MM.1S (cell line): Measurements from ENCODE around the gene TGFBR2.

Experiments
- DNase-seq: peaks from one replicate; pipeline ENCODE4 v3.0.0-alpha.2; 2015
- H2AFZ ChIP-seq: fragments of 300-600 bp; sonication (generic); 2 replicates; pipeline ENCODE4 v1.6.0; 2016; ENCODE audit warnings: antibody characterized with exemption, low read length
- H3F3A ChIP-seq: fragments of 300-600 bp; sonication (generic); 2 replicates; pipeline ENCODE4 v1.6.1; 2016; ENCODE audit warnings: mild to moderate bottlenecking, antibody characterized with exemption, low read length, moderate library complexity, mixed read lengths; ENCODE audit not compliant: insufficient read depth
- H3K27ac ChIP-seq: fragments of 300-600 bp; sonication (generic); 2 replicates; pipeline ENCODE4 v1.5.1; 2016; ENCODE audit warnings: mild to moderate bottlenecking, low read length
- H3K27me3 ChIP-seq: fragments of 300-600 bp; sonication (generic); replicated peaks from 2 replicates; pipeline ENCODE4 v1.6.0; 2016; ENCODE audit warnings: low read length; ENCODE audit not compliant: insufficient read depth
- H3K36me3 ChIP-seq: fragments of 300-600 bp; sonication (generic); replicated peaks from 2 replicates; pipeline ENCODE4 v1.6.1; 2016; ENCODE audit warnings: mild to moderate bottlenecking, low read length, mixed read lengths; ENCODE audit not compliant: insufficient read depth
- H3K4me1 ChIP-seq: fragments of 300-600 bp; sonication (generic); 2 replicates; pipeline ENCODE4 v1.6.1; 2016; ENCODE audit warnings: low read length, mixed read lengths
- H3K4me2 ChIP-seq: fragments of 300-600 bp; sonication (generic); 2 replicates; pipeline ENCODE4 v1.6.0; 2016; ENCODE audit warnings: low read depth, low read length
- H3K4me3 ChIP-seq: fragments of 300-600 bp; sonication (generic); 2 replicates; pipeline ENCODE4 v1.5.1; 2016; ENCODE audit warnings: low read length, mixed read lengths
- H3K79me2 ChIP-seq: fragments of 300-600 bp; sonication (generic); 2 replicates; pipeline ENCODE4 v1.6.1; 2016; ENCODE audit warnings: mixed run types, low read length, mixed read lengths
- H3K9ac ChIP-seq: fragments of 300-600 bp; sonication (generic); 2 replicates; pipeline ENCODE4 v1.6.1; 2016; ENCODE audit warnings: low read length, mixed read lengths
- H3K9me2 ChIP-seq: fragments of 300-600 bp; sonication (generic); replicated peaks from 2 replicates; pipeline ENCODE4 v1.6.1; 2016; ENCODE audit warnings: mild to moderate bottlenecking, low read length, mixed read lengths; ENCODE audit not compliant: insufficient read depth
- H3K9me3 ChIP-seq: fragments of 300-600 bp; sonication (generic); replicated peaks from 2 replicates; pipeline ENCODE4 v1.6.1; 2016; ENCODE audit warnings: mild to moderate bottlenecking, low read length, mixed read lengths; ENCODE audit not compliant: insufficient read depth
- H4K20me1 ChIP-seq: fragments of 300-600 bp; sonication (generic); 2 replicates; pipeline ENCODE4 v1.6.1; 2016; ENCODE audit warnings: mild to moderate bottlenecking, low read length, moderate library complexity, mixed read lengths; ENCODE audit not compliant: insufficient read depth
- EZH2 ChIP-seq: fragments of 300-600 bp; sonication (generic); optimal IDR thresholded peaks from 2 replicates; pipeline ENCODE3; 2017; ENCODE audit warnings: low read depth, mild to moderate bottlenecking, antibody characterized with exemption, low read length, mixed read lengths
- EZH2phosphoT487 ChIP-seq: fragments of 300-600 bp; sonication (generic); IDR thresholded peaks from 2 replicates; pipeline ENCODE4 v1.6.1; 2018; ENCODE audit warnings: antibody characterized with exemption, low read length
- TF ChIP-seq, protein P1 (sequence below): fragments of 300-600 bp; sonication (generic); IDR thresholded peaks from 2 replicates; pipeline ENCODE4 v1.5.1; 2016; ENCODE audit warnings: antibody characterized with exemption, low read length, mixed read lengths

The TGFBR2 gene

DNA sequence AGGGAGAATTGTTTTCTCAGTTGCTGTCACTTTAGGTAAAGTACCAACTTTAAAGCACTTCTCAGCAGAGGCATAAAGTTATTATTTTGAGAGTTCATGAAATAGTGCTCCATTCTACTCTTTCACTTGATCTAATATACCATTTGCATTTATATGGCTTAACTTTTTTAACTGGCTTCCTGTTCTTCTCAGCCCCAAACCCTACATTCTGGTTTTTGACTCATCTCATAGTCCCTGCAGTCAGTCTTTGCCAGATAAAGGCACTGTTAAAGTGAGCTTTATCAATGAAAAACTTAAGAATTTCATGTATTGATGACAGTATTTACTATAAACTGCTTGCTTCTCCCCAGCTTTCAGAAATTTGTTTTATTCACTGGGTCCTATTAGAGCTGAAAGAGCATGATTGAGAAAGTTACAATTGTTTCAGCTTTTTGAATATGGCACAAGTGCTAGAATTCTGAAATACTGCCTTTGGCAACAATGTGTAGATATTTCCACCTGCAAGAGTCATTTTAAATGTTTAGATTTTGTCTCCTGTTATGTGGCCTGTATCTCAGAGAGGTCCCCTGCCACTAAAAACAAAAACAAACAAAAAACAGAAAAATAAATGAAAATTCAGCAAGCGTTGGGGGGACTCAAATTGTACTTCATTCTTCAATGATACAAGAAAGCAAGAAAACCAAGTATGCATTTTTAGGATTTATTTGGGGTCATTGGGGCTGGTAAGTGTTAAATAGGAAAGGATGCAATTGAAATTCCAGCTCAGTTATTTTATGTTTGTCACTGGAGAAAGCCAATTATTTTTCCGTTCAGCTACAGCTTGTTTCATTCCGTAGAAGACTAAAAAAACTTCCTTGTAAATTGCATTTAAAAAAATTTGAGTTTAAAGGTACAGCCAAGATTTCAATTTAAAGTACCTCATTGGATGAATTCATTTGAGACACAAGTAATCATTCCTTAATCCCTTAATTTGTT lies 28.6 kb downstream of the TGFBR2 start:
- H4K20me1 ChIP-seq, result no peaks in the 10 kb centered on the region
- H3K9me3 ChIP-seq, result no peaks in the 10 kb centered on the region
- H3K4me2 ChIP-seq, result no peak overlapping the region
- TF ChIP-seq, protein P1, sequence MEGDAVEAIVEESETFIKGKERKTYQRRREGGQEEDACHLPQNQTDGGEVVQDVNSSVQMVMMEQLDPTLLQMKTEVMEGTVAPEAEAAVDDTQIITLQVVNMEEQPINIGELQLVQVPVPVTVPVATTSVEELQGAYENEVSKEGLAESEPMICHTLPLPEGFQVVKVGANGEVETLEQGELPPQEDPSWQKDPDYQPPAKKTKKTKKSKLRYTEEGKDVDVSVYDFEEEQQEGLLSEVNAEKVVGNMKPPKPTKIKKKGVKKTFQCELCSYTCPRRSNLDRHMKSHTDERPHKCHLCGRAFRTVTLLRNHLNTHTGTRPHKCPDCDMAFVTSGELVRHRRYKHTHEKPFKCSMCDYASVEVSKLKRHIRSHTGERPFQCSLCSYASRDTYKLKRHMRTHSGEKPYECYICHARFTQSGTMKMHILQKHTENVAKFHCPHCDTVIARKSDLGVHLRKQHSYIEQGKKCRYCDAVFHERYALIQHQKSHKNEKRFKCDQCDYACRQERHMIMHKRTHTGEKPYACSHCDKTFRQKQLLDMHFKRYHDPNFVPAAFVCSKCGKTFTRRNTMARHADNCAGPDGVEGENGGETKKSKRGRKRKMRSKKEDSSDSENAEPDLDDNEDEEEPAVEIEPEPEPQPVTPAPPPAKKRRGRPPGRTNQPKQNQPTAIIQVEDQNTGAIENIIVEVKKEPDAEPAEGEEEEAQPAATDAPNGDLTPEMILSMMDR, result no peak
- no peak for TF ChIP-seq EZH2phosphoT487
- no peak for TF ChIP-seq EZH2
- H3K4me1 ChIP-seq, result peaks cover 32% of the 10 kb centered on the region
- 0 out of 2 replicates have a peak, but pooled peaks cover 4% of the 10 kb centered on the region for H3F3A ChIP-seq
- H3K27ac ChIP-seq, result no peak overlapping the region
- no peaks in the 10 kb centered on the region for H3K9me2 ChIP-seq
- peaks cover 84% of the 10 kb centered on the region for H3K79me2 ChIP-seq
- H2AFZ ChIP-seq, result no peak overlapping the region
- no peaks in the 10 kb centered on the region for H3K36me3 ChIP-seq
- H3K27me3 ChIP-seq, result no peaks in the 10 kb centered on the region
- no peak overlapping the region for H3K9ac ChIP-seq
- H3K4me3 ChIP-seq, result no peak overlapping the region
- no peak for DNase-seq

DNA sequence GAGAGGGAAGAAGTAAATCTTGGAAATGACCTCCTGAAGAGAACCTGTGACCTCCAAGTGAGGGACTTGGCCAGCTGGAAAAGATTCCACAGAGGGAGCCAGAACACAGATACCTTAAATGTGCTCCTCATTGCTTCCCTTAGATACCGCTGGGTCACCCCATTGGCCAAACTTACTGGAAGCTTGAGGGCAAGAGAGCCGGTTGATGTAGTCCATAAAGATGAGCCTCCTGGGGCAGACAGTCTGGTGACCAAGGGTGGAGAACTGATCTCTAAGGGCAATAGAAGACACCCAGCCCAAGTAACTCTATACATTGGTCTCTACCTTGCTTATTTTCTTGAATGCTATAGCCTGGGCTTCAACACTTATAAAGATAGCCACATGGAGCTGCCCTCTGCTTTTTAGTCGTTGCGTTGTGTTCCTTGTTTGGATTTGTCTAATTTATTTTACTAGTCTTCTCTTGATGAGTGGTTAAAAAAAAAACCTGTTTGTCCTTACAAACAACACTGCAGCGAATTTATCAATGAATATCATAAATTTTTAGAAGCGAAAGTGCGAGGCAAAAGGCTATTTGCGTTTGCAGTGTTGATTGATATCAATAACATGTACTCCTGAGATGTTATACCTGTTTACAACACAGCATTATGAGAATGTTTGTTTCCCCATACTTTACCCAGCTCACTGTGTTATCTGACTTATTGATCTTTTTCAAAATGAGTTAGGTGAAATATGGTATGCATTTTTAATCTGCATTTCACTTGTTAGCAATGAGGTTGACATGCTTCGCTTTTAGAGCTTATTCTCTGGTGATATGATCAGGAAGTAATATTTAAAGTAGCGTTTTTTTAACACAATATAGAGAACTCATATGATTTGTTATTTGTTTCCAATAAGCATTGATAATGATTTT lies 31.2 kb downstream of the TGFBR2 start:
- no peak overlapping the region for H3K4me2 ChIP-seq
- H3K4me1 ChIP-seq, result peaks cover 39% of the 10 kb centered on the region
- H3F3A ChIP-seq, result peaks cover 19% of the 10 kb centered on the region
- no peak overlapping the region for H3K27ac ChIP-seq
- H3K9me2 ChIP-seq, result no peaks in the 10 kb centered on the region
- no peaks in the 10 kb centered on the region for H3K36me3 ChIP-seq
- no peak overlapping the region for H3K9ac ChIP-seq
- no peak for DNase-seq
- H2AFZ ChIP-seq, result no peak overlapping the region
- peaks cover 84% of the 10 kb centered on the region for H3K79me2 ChIP-seq
- H3K4me3 ChIP-seq, result no peak overlapping the region
- H4K20me1 ChIP-seq, result no peaks in the 10 kb centered on the region
- TF ChIP-seq EZH2, result no peak
- TF ChIP-seq, protein P1, result no peak
- no peak for TF ChIP-seq EZH2phosphoT487
- no peaks in the 10 kb centered on the region for H3K27me3 ChIP-seq
- no peaks in the 10 kb centered on the region for H3K9me3 ChIP-seq

DNA sequence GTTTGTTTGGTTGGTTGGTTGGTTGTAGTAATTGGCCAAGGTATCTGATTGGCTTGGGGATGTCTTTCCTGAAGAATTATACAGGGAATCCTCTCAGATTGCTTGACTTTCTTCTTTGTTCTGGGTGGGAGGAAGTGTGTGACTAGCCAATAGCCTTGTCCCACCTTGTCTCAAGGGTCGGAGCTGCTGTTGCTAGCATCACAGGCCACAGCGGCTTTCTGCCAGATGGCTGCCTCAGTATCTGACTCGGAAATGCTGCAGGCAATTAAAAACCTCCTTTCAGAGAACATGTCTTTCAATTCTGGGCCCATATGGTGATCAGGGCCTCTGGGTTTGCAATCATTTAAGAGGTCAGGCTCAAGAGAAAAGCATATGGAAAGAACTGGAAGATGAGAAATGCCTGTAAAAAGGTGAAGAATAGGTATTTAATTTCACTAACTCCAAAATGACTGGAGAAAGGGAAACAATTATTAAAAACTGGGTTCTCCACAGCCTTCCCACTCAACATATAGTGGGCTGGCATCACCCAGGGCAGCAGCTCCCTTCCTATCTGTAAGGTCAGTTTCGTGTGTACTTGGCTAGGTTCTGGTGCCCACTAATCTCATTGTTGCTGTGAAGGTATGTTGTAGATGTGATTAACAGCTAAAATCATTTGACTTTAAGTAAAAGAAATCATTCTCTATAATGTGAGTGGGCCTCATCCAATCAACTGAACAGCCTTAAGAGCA lies 32.4 kb downstream of the TGFBR2 start:
- peaks cover 49% of the 10 kb centered on the region for H3K4me1 ChIP-seq
- no peaks in the 10 kb centered on the region for H3K27me3 ChIP-seq
- no peaks in the 10 kb centered on the region for H3K9me3 ChIP-seq
- no peak overlapping the region for H3K9ac ChIP-seq
- peaks cover 32% of the 10 kb centered on the region for H3F3A ChIP-seq
- no peak overlapping the region for H3K4me3 ChIP-seq
- no peak overlapping the region for H2AFZ ChIP-seq
- no peaks in the 10 kb centered on the region for H3K36me3 ChIP-seq
- no peaks in the 10 kb centered on the region for H4K20me1 ChIP-seq
- H3K4me2 ChIP-seq, result no peak overlapping the region
- no peaks in the 10 kb centered on the region for H3K9me2 ChIP-seq
- H3K79me2 ChIP-seq, result peaks cover 78% of the 10 kb centered on the region
- no peak for DNase-seq
- TF ChIP-seq, protein P1, result no peak
- TF ChIP-seq EZH2, result no peak
- no peak for TF ChIP-seq EZH2phosphoT487
- H3K27ac ChIP-seq, result no peak overlapping the region
